Measurements from ENCODE around the gene SUPT3H. TPM values are rescaled to one million over a fixed set of nuclear protein-coding genes. Genes with fewer than 3 reads are reported as not detected.

SUPT3H gene
- total and polyA plus RNA-seq, 2 of the 13 experiments (the other 11 are each of a cell fraction or from before 2014, with no cell fraction given): 11.9 to 36.1 TPM

GRCh38 chr6:45421709-45422502 is 44.2 kb upstream of the SUPT3H start (continued):
- TF ChIP-seq ZNF558 (CRISPR knock-in tag; IDR thresholded peaks at IDR 0.05; ENCODE audit: borderline replicate concordance): no peak
- no peak for TF ChIP-seq KLF16 (CRISPR knock-in tag; IDR thresholded peaks at IDR 0.05)
- no peak for TF ChIP-seq NFYC (CRISPR knock-in tag; IDR thresholded peaks at IDR 0.05)
- TF ChIP-seq TFE3 (CRISPR knock-in tag; IDR thresholded peaks at IDR 0.05): no peak
- no peak for TF ChIP-seq SMARCE1 (IDR thresholded peaks at IDR 0.05; ENCODE audit: borderline replicate concordance)
- TF ChIP-seq STAT5B (CRISPR knock-in tag; IDR thresholded peaks at IDR 0.05): no peak
- TF ChIP-seq ZBTB49 (CRISPR knock-in tag; IDR thresholded peaks at IDR 0.05; ENCODE audit: borderline replicate concordance): no peak
- TF ChIP-seq ZNF800 (CRISPR knock-in tag; IDR thresholded peaks at IDR 0.05): peak; percentile 82; the same call in 1 of the 2 replicates
- no peak for TF ChIP-seq GLMP (CRISPR knock-in tag; IDR thresholded peaks at IDR 0.05; ENCODE audit: borderline replicate concordance)
- TF ChIP-seq ZNF512 (CRISPR knock-in tag; IDR thresholded peaks at IDR 0.05): no peak
- TF ChIP-seq MLXIP (CRISPR knock-in tag; IDR thresholded peaks at IDR 0.05; ENCODE audit: borderline replicate concordance): no peak
- no peak for TF ChIP-seq SRSF9 (IDR thresholded peaks at IDR 0.05; ENCODE audit: borderline replicate concordance, insufficient read depth, low read depth, low read length, poor library complexity, severe bottlenecking)
- TF ChIP-seq ZBTB20 (CRISPR knock-in tag; IDR thresholded peaks at IDR 0.05; ENCODE audit: borderline replicate concordance, low read depth): no peak
- no peak for TF ChIP-seq NCOA1 (CRISPR knock-in tag; IDR thresholded peaks at IDR 0.05)
- TF ChIP-seq ZNF121 (CRISPR knock-in tag; IDR thresholded peaks at IDR 0.05): no peak
- TF ChIP-seq MAX (IDR thresholded peaks at IDR 0.05): no peak

Measured in HepG2 (cell line).